ENCODE measurements around the gene ADAMTS17. TPM values are rescaled to one million over a fixed set of nuclear protein-coding genes. Genes with fewer than 3 reads are reported as not detected.
A peak's percentile ranks its signal among the peaks of the same experiment; 100 is the strongest.

ADAMTS17 gene
- total RNA-seq, 1 donor from 2014 or later: 2.3 TPM

- ATAC-seq: no peak
- intact Hi-C loops (cut with DNase I): no loop called here
- DNase-seq (ENCODE audit: low spot score): no peak
These were observed 307.6 kb downstream of the ADAMTS17 start for GRCh38 chr15:100034191-100034590.

- peak; percentile 92 for ATAC-seq
- intact Hi-C loops (cut with DNase I): no loop called here
- DNase-seq (ENCODE audit: low spot score): no peak
These were observed 308.5 kb downstream of the ADAMTS17 start for GRCh38 chr15:100033140-100033857.

- ATAC-seq (peak; percentile 67), DNase-seq (ENCODE audit: low spot score) (no peak)
- intact Hi-C loops (cut with DNase I): no loop called here
These were observed 309.3 kb downstream of the ADAMTS17 start for GRCh38 chr15:100032358-100033085.

- ATAC-seq (no peak), DNase-seq (ENCODE audit: low spot score) (no peak)
- intact Hi-C loops (cut with DNase I): no loop called here
These were observed 310.0 kb downstream of the ADAMTS17 start for GRCh38 chr15:100031665-100032357.

GRCh38 chr15:100030586-100031229, 311.1 kb downstream of the ADAMTS17 start:
- intact Hi-C loops (cut with DNase I): no loop called here
- DNase-seq (ENCODE audit: low spot score): no peak

GRCh38 chr15:100029868-100030479, 311.8 kb downstream of the ADAMTS17 start:
- ATAC-seq: no peak
- no peak for DNase-seq (ENCODE audit: low spot score)
- intact Hi-C loops (cut with DNase I): no loop called here

More at GRCh38 chr15:100030586-100031229, 311.1 kb downstream of the ADAMTS17 start:
- ATAC-seq: no peak

- intact Hi-C loops (cut with DNase I): no loop called here
- no peak for ATAC-seq
- no peak for DNase-seq (ENCODE audit: low spot score)
These were observed 312.7 kb downstream of the ADAMTS17 start for GRCh38 chr15:100029045-100029444.

GRCh38 chr15:100026041-100026440, 315.7 kb downstream of the ADAMTS17 start:
- DNase-seq (ENCODE audit: low spot score) (no peak), ATAC-seq (no peak)
- intact Hi-C loops (cut with DNase I): no loop called here

- intact Hi-C loops (cut with DNase I): no loop called here
- ATAC-seq: no peak
These were observed 319.0 kb downstream of the ADAMTS17 start for GRCh38 chr15:100022806-100023205.

GRCh38 chr15:100022391-100022790, 319.4 kb downstream of the ADAMTS17 start:
- intact Hi-C loops (cut with DNase I): no loop called here
- ATAC-seq (no peak), DNase-seq (ENCODE audit: low spot score) (no peak)

More at GRCh38 chr15:100022806-100023205, 319.0 kb downstream of the ADAMTS17 start:
- DNase-seq (ENCODE audit: low spot score): no peak

GRCh38 chr15:100021653-100022052, 320.1 kb downstream of the ADAMTS17 start:
- DNase-seq (ENCODE audit: low spot score) (no peak), ATAC-seq (peak; percentile 47)
- intact Hi-C loops (cut with DNase I): no loop called here

GRCh38 chr15:100020614-100021013, 321.2 kb downstream of the ADAMTS17 start:
- DNase-seq (ENCODE audit: low spot score) (no peak), ATAC-seq (peak; percentile 7)
- intact Hi-C loops (cut with DNase I): no loop called here

- intact Hi-C loops (cut with DNase I): no loop called here
- ATAC-seq (peak; percentile 37), DNase-seq (ENCODE audit: low spot score) (no peak)
These were observed 321.6 kb downstream of the ADAMTS17 start for GRCh38 chr15:100020189-100020588.

- DNase-seq (ENCODE audit: low spot score): no peak
- intact Hi-C loops (cut with DNase I): no loop called here
- ATAC-seq: peak; percentile 69
These were observed 322.2 kb downstream of the ADAMTS17 start for GRCh38 chr15:100019601-100020000.

GRCh38 chr15:100018191-100018590, 323.6 kb downstream of the ADAMTS17 start:
- ATAC-seq (no peak), DNase-seq (ENCODE audit: low spot score) (no peak)
- intact Hi-C loops (cut with DNase I): no loop called here

GRCh38 chr15:100017140-100017539, 324.6 kb downstream of the ADAMTS17 start:
- ATAC-seq (no peak), DNase-seq (ENCODE audit: low spot score) (no peak)
- intact Hi-C loops (cut with DNase I): no loop called here

- intact Hi-C loops (cut with DNase I): no loop called here
- DNase-seq (ENCODE audit: low spot score) (no peak), ATAC-seq (no peak)
These were observed 325.1 kb downstream of the ADAMTS17 start for GRCh38 chr15:100016632-100017031.

- intact Hi-C loops (cut with DNase I): no loop called here
- ATAC-seq (no peak), DNase-seq (ENCODE audit: low spot score) (no peak)
These were observed 330.5 kb downstream of the ADAMTS17 start for GRCh38 chr15:100011235-100011634.

- ATAC-seq (no peak), DNase-seq (ENCODE audit: low spot score) (no peak)
- intact Hi-C loops (cut with DNase I): no loop called here
These were observed 332.4 kb downstream of the ADAMTS17 start for GRCh38 chr15:100009372-100009771.
